HEK293T (cell line): ENCODE data around the gene PODNL1.

Experiments used
- LEF1 ChIP-seq: fragments of 450-650 bp; IDR thresholded peaks from 2 replicates; pipeline ENCODE4 v1.6.1; 2017; ENCODE audit warnings: mild to moderate bottlenecking, borderline replicate concordance
- PKNOX1 ChIP-seq: fragments of 450-650 bp; IDR thresholded peaks from 2 replicates; pipeline ENCODE4 v1.6.1; 2016
- SUZ12 ChIP-seq: fragments of 450-650 bp; IDR thresholded peaks from 2 replicates; pipeline ENCODE4 v1.6.1; 2016; ENCODE audit warnings: mild to moderate bottlenecking

DNA sequence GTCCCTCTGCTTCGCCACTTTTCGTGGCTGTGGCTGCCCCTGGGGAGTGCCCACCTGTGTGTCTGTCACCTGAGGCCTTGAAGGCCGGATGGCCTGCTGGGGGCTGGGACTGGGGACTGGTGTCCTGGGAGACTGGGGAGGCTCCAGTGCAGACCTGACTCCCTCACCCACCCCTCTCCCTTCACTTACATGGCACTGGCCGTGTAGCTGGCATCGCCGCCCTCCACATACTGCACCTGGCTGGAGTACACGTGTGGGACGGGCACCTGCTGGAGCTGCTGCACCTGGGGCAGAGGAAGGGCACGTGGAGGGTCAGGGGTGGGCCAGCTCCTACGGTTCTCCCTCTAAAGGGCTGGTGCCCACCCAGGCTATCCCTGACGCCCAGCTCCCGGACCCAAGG lies 39.6 kb upstream of the PODNL1 start:
- TF ChIP-seq PKNOX1 (no peak), LEF1 (no peak), SUZ12 (no peak)
